HG03108 (cell line): ENCODE measurements around the gene SEMA3B.
"Not testable (repeated sequence)": the region's sequence is repeated elsewhere in the genome, so short reads cannot be mapped to it uniquely, and the experiment has no call there.

ENCODE experiments used
- ATAC-seq: cut with Tn5 transposase; IDR thresholded peaks from one replicate; pipeline ENCODE4 v1.9.1; 2021; ENCODE audit warnings: moderate library complexity; ENCODE audit not compliant: unreplicated experiment

Gene SEMA3B

GRCh38 chr3:50312041-50312440, 43.1 kb downstream of the SEMA3B start:
- not testable (repeated sequence) for ATAC-seq

- no peak for ATAC-seq
These were observed 45.4 kb downstream of the SEMA3B start for GRCh38 chr3:50314342-50314741.

- no peak for ATAC-seq
These were observed 45.9 kb downstream of the SEMA3B start for GRCh38 chr3:50314816-50315215.

- ATAC-seq = no peak
These were observed 47.8 kb downstream of the SEMA3B start for GRCh38 chr3:50316657-50317242.

GRCh38 chr3:50317300-50317699, 48.4 kb downstream of the SEMA3B start:
- no peak for ATAC-seq

GRCh38 chr3:50318163-50318562, 49.2 kb downstream of the SEMA3B start:
- ATAC-seq = no peak

GRCh38 chr3:50318615-50319014, 49.7 kb downstream of the SEMA3B start:
- ATAC-seq = no peak

- no peak for ATAC-seq
These were observed 50.4 kb downstream of the SEMA3B start for GRCh38 chr3:50319181-50319893.

DNA sequence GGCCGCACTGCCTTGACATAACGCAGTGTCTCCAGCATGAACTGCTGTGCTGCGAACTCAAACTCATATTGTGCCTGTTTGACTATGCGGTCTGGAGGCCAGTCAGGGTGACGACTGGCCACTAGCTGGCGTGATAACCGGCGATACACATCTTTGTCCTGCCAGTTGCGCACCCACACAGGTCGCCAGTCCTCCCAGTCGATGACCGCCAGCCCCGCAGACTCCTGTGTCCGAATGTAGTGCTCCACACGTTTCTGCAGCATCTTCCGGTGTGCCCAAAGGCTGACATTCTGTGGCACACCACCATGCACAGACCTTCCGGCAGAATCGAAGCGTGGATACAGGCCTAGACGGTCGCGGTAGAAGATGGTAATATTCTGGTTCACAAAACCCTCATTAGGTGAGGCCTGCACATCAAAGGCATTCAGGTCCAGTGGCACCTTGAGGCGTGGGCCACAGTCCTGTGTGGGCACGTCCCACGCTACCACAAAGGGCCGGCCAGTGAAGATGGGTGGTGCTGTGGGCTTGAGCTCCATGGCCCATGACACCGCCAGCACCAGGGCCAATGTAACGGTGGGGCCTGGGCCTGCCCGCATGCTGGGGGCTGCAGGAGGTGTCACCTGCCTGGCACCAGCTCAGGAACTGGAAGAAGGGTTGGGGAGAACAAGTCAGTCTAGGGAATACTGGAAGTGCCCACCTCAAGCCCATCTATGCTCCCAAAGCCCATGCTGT, 51.1 kb downstream of the SEMA3B start:
- no peak for ATAC-seq

DNA sequence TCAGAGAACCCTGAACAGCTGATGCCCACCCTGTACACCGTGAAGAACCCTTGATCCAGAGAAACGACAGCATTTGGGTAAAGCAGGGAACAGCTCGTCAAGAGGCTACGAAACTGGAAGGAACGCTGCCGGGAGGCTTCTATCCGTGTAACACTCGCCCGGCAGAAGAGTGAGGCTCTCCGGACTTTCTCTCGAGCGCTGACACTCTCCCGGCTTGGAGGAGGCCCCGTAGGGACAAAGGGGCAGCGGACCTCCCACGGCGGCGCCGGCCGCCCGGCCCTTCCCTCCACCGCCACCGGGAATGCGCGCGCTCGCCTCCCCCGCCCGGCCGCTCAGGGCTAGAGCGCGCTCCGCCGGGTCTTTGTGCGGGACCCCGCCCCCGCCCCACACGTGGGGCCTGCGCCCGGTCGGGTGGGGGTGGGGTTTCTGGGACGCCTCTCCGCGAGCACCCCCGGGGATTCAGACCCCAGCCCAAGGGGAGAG, 51.9 kb downstream of the SEMA3B start:
- peak; percentile 52 for ATAC-seq

DNA sequence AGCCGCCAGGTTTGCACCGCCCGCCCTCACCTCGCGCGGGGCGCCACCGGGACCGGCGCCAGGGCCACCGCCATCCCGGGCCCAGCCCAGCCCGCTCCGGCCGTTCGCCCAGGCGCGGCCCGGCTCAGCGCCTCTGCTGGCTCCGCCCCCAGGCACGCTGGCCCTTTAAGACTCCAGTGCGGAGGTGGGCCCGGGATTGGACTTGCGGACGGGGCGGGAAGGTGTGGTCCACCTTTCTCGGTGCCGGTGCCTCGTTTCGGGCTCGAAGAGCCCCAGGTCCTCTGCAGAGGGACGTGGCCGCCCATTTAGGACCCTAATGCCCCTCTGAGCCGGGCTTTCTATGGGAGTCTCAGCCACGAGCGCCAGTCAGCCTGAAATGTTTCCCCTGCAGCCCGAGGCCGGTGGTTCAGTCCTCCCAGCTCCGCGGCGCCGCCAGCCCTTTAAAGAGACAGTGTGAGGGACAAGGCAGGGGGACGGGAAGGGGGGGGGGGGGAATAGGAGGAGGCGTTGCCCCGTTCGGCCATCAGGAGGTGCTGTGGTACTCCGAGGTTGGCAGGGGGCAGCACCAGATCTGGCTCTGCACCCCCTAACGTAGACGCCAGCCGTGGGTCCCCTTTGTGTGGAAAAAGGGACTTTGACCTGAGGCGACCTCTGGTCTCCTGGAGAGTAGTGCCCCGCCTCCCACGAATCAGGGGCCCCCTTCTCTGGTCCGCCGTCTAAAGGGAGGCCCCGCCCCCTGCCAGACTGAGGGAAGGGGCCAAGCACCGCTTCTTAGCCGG, 52.6 kb downstream of the SEMA3B start:
- peak; percentile 66 for ATAC-seq

DNA sequence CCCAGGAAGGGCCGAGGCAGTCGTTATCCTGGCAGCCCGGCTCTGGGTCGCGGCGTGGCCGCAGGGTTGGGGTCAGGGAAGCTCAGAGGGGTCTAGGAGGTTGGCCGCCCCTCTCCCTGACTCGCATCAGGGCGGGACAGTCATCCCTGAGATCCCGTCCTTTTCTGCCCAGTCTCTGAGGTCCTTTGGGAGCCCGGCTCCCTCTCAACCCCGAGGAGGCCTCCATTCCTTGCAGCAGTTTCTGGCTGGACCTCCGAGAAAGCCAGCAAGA, 53.1 kb downstream of the SEMA3B start:
- no peak for ATAC-seq

GRCh38 chr3:50322386-50323091, 53.6 kb downstream of the SEMA3B start, which contains the start of gene HYAL2:
TSS of gene HYAL2 (minus strand) at chr3:50322745. CDS start at chr3:50320489, 2,256 bp downstream.
- ATAC-seq = no peak

DNA sequence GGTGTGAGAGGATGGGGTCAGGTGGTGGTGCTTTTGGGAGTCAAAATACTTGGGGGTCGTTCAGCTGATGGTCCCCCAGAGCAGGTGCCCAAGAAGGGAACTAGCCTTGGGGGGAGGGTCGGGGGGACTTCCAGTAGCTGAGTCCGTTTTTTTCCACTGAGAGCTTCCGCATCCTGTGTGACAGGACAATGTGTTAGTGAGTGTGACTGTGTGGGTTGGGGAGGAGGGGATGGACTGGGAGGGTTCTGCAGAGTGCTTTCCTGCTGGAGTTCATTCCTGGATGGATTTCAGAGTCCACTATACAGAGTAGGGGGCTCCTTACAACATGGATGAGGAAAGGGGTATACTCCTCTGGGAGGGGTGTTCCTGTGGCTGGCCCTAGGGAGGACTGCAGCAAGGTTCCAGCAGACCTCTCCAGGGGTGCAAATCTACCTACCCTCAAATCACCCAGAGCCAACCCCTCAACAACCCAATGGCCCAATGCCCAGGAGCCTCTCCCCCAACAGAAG, 54.2 kb downstream of the SEMA3B start:
- no peak for ATAC-seq

GRCh38 chr3:50323614-50324199, 54.8 kb downstream of the SEMA3B start:
- no peak for ATAC-seq

DNA sequence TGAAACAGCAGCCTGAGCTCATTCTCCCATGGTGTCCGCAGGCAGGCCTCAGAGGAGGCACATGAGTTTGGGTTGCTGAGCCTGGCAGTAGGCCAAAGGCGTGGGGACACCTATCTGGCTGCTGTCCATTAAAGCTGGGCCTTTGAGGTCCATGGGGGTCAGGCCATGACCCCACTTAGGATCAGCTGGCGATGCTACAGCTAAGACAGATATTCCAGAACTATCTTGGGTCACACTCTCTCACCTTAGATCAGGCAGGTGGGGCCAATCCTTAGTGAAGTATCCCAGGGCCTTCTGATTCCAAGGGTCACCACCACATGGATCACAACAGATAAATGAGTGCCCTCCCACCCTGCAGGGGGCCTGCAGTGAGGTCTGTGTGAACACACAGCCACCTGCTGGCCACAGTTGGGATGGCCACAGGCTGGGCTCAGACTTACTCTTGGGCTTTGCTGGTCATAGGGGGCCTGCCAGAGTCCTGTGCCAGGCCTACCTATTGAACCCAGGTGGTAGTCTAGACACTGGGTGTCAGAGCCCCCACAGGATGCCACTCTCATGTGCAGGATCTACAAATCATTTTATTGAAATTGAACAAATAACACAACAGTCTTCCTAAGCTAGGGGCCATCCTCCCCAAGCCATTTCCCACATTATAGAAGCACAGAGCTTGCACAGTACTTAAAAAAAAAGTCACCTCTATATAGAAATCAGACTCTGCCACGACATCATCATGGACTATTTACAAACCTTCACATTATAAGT, 55.6 kb downstream of the SEMA3B start:
- ATAC-seq = no peak

DNA sequence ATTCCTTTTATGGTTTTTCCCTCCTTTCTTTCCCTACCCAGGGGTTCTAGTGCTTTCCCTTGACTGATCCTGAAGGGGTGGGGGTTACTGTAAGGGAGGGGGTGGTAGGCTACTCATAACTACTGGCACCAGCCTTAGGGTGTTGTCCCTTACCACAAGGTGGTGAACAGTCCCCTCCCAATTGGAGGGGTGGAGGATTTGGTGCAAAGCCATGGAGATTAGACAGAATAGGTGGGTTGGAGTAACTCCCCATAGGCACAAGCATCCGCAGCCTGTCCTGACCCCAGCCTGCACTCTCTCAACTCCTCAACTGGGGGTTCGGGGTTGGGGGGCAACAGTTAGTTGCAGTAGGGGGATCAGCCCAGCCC, 56.1 kb downstream of the SEMA3B start:
- ATAC-seq = no peak

DNA sequence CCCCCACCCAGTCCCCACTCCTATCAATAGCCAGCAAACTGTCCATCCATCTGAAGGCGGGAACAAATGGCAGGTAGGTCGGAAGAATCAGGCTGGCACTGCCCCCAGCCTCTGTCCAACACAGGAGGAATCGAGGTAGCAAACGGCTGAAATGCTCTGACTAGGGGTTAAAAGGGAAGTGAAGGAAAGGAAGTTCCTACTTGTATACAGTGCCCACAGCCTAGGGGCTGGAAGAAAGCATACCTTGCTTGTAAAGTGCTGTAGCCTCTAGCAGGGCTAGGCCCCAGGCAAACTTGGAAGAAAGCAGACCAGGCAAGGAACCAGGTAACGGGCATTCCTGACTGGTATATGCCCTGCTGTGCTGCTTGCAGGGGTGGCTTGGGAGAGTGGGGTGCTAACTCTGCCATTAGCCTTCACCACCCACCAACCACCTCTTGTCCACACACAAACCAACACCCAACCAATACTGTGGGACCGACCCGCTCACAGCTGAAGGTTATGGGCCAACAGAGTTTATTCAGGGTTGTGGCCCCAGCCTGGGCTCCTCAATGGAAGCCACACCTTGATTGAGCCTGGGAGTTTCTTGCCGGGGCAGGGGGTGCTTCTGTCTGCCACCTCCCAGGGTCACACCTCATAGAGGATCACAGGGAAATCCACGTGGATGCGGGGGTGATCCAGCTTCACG, 56.7 kb downstream of the SEMA3B start:
- ATAC-seq = no peak

- ATAC-seq = no peak
These were observed 57.2 kb downstream of the SEMA3B start for GRCh38 chr3:50326182-50326541.
